ENCODE data around the gene FAM131C.
A peak's percentile ranks its signal among the peaks of the same experiment; 100 is the strongest.

FAM131C gene

DNA sequence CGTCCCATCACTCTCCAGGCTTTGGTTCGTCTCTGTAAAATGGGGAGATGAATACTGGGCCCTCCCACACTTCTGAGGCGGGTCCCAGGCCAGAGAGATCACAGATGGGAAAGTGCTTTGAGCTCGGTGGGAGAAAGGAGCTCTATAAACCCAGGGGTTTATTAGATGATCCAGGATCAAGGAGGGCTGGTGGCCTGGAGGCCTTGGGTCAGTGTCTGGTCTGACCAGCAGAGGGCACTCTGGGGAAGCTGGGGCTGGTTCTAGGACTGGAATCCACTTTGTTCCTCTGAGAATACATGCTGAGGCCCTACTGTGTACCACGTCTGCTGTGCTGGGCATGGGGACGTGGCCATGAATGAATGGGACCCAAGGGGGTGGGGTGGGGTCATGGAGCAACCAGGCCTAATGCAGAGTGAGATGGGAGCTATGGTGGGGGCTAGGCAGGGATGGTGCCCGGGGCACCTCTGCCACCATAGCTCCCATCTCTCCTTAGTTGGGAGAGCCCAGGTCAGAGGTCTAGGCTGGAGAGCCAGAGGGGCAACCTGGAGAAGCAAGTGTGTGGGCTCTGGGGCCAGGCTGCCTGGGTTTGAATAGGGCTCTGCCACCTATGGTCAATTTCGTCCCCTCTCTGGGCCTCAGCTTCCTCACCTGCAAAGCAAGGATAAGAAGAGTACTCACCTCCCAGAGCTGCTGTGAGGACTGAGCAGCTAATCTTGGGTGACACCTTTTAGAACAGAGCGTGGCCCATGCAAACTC lies 9.0 kb upstream of the FAM131C start:
- no peak overlapping the region for H3K9ac ChIP-seq (ENCODE audit: low read length)

GRCh38 chr1:16081636-16082035 lies 8.2 kb upstream of the FAM131C start:
- Histone ChIP-seq H3K4me3 (ENCODE audit: low read depth in 1 of 2, low read length in 2 of 2) (no peak overlapping the region), H3K27ac (ENCODE audit: low read depth, low read length) (no peak overlapping the region), H3K27me3 (ENCODE audit: control insufficient read depth in 1 of 2, insufficient read depth in 2 of 2, low read length in 2 of 2) (no peaks in the 10 kb centered on the region), H3K36me3 (ENCODE audit: insufficient read depth, low read length) (no peaks in the 10 kb centered on the region), H3K9me3 (ENCODE audit: low read length) (no peaks in the 10 kb centered on the region), H3K9ac (ENCODE audit: low read length) (no peak overlapping the region), H3K4me1 (ENCODE audit: insufficient read depth, low read length) (peaks cover 5% of the 10 kb centered on the region)

More for the DNA sequence above, 9.0 kb upstream of the FAM131C start:
- Histone ChIP-seq H3K4me3 (ENCODE audit: low read depth in 1 of 2, low read length in 2 of 2) (no peak overlapping the region), H3K36me3 (ENCODE audit: insufficient read depth, low read length) (no peaks in the 10 kb centered on the region), H3K4me1 (ENCODE audit: insufficient read depth, low read length) (peaks cover 5% of the 10 kb centered on the region), H3K27ac (ENCODE audit: low read depth, low read length) (no peak overlapping the region), H3K27me3 (ENCODE audit: control insufficient read depth in 1 of 2, insufficient read depth in 2 of 2, low read length in 2 of 2) (no peaks in the 10 kb centered on the region), H3K9me3 (ENCODE audit: low read length) (no peaks in the 10 kb centered on the region)

DNA sequence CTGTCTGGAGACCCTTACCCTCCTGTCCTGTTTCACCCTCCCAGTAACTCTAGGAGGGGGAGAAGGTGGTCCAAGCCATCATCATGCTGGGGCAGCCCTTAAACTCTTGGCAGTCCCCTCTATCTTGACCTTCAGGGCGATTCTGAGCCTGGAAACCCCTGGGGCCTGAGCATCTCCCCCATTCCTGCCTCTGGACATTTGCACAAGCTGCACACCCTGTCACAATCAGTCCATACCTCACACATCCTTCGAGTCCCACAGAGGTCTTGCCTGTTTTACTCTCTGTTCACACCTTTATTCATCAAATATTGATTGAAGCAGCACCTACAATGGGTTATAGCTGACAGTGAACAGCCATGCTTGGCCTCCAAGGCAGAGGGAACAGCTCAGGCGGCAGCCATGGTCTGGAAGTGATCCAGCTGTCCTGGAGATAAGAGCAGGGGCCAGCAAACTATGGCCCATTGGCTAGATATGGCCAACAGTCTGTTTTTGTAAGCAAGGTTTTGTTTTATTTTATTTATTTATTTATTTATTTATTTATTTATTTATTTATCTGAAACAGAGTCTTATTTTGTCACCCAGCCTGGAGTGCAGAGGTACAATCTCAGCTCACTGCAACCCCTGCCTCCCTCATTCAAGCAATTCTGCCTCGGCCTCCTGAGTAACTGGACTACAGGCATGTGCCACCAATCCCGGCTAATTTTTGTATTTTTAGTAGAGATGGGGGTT lies 7.1 kb upstream of the FAM131C start:
- Histone ChIP-seq H3K9me3 (ENCODE audit: low read length) (no peaks in the 10 kb centered on the region), H3K27me3 (ENCODE audit: control insufficient read depth in 1 of 2, insufficient read depth in 2 of 2, low read length in 2 of 2) (no peaks in the 10 kb centered on the region), H3K27ac (ENCODE audit: low read depth, low read length) (no peak overlapping the region), H3K9ac (ENCODE audit: low read length) (no peak overlapping the region), H3K36me3 (ENCODE audit: insufficient read depth, low read length) (no peaks in the 10 kb centered on the region), H3K4me1 (ENCODE audit: insufficient read depth, low read length) (peaks cover 7% of the 10 kb centered on the region), H3K4me3 (ENCODE audit: low read depth in 1 of 2, low read length in 2 of 2) (no peak overlapping the region)

DNA sequence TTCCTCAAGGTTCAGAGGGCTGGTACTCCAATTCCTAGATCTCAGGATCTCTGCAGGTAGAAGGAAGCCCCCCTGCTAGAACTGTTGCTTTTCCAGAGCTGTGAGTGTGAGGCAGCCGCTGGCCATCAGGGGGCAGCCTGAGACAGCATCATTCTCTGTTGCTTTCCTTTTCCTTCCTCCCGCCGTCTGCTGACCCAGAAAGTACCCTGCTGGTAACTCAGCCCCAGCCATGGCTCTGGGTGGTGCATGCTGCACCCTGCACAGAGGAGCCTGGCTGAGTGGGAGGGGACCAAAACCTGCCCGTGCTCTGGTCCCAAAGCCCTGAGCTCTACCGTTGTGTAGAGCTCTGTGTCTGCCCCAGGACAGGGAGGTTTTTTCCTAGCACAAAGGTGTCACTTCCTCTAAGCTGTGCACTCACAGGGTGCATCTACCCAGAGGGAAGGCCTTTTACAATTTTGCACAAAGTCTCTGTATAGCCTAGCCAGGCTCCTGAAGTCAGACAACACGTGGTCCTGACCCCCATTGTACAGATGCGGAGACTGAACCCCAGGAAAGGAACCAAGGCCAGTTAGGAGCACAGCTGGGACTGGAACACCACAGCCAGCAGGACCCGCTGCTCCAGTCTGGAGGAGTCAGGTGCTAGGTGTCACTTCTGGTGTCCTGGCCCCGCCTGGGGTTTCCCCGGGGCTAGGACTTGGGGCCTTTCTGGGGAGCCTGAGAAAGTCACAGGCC lies 5.6 kb upstream of the FAM131C start:
- Histone ChIP-seq H3K9ac (ENCODE audit: low read length) (no peak overlapping the region), H3K4me1 (ENCODE audit: insufficient read depth, low read length) (peaks cover 15% of the 10 kb centered on the region), H3K27ac (ENCODE audit: low read depth, low read length) (no peak overlapping the region), H3K27me3 (ENCODE audit: control insufficient read depth in 1 of 2, insufficient read depth in 2 of 2, low read length in 2 of 2) (no peaks in the 10 kb centered on the region), H3K36me3 (ENCODE audit: insufficient read depth, low read length) (no peaks in the 10 kb centered on the region), H3K9me3 (ENCODE audit: low read length) (no peaks in the 10 kb centered on the region), H3K4me3 (ENCODE audit: low read depth in 1 of 2, low read length in 2 of 2) (peak overlapping the region in 1 of 2 donors; percentile 22)

DNA sequence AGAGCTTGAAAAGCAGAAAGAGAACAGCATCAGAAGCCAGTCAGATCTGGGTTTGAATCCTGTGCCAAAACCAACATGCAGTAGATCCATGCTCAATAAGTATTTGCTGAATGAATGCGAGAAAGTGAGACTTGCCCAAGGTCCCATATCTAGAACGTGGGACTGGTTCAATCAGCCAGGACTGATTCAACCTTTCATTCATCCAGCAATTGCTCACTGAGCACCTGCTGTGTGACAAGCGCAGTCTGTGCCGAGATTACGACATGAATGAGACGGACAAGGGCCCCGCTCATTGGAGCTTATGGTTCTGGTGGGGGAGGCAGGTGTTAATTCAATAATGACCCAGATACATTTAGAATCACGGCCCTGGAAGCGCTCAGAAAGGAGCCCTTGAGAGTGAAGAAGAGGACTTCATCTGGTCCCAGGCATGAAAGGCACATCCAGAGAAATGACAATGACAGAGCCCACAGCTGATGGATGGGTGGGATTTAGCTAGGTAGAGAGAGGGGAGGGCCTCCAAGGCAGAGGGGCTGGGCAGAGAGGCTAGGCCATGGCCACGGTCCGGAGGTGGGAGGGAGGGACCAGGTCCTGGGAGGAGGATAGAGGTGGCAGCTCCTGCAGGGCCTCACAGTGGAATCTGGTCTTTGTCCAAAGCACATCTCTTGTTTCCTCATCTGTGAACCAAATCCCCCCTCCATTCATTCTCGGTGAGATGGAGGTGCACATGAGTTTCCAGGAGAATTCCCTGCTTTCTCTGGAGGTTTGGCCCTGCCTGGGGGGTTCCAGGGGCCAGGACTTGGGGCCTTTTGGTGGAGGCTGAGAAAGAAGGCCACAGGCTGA lies 4.2 kb upstream of the FAM131C start:
- H3K9me3 ChIP-seq (ENCODE audit: low read length): no peaks in the 10 kb centered on the region
- H3K27me3 ChIP-seq (ENCODE audit: control insufficient read depth in 1 of 2, insufficient read depth in 2 of 2, low read length in 2 of 2): no peaks in the 10 kb centered on the region
- H3K4me3 ChIP-seq (ENCODE audit: low read depth in 1 of 2, low read length in 2 of 2): no peak overlapping the region
- peaks cover 21% of the 10 kb centered on the region for H3K4me1 ChIP-seq (ENCODE audit: insufficient read depth, low read length)
- no peaks in the 10 kb centered on the region for H3K36me3 ChIP-seq (ENCODE audit: insufficient read depth, low read length)
- no peak overlapping the region for H3K9ac ChIP-seq (ENCODE audit: low read length)
- H3K27ac ChIP-seq (ENCODE audit: low read depth, low read length): no peak overlapping the region

GRCh38 chr1:16076865-16077238 lies 3.4 kb upstream of the FAM131C start:
- H3K27ac ChIP-seq (ENCODE audit: low read depth, low read length): no peak overlapping the region
- no peak overlapping the region for H3K9ac ChIP-seq (ENCODE audit: low read length)
- no peaks in the 10 kb centered on the region for H3K9me3 ChIP-seq (ENCODE audit: low read length)
- H3K4me1 ChIP-seq (ENCODE audit: insufficient read depth, low read length): peaks cover 21% of the 10 kb centered on the region
- no peaks in the 10 kb centered on the region for H3K36me3 ChIP-seq (ENCODE audit: insufficient read depth, low read length)
- H3K4me3 ChIP-seq (ENCODE audit: low read depth in 1 of 2, low read length in 2 of 2): no peak overlapping the region
- H3K27me3 ChIP-seq (ENCODE audit: control insufficient read depth in 1 of 2, insufficient read depth in 2 of 2, low read length in 2 of 2): no peaks in the 10 kb centered on the region

GRCh38 chr1:16076031-16076864 lies 2.8 kb upstream of the FAM131C start:
- H3K4me1 ChIP-seq (ENCODE audit: insufficient read depth, low read length): peaks cover 21% of the 10 kb centered on the region
- no peak overlapping the region for H3K27ac ChIP-seq (ENCODE audit: low read depth, low read length)
- H3K27me3 ChIP-seq (ENCODE audit: control insufficient read depth in 1 of 2, insufficient read depth in 2 of 2, low read length in 2 of 2): no peaks in the 10 kb centered on the region

GRCh38 chr1:16075337-16076030 lies 2.0 kb upstream of the FAM131C start:
- no peaks in the 10 kb centered on the region for H3K36me3 ChIP-seq (ENCODE audit: insufficient read depth, low read length)
- peaks cover 21% of the 10 kb centered on the region for H3K4me1 ChIP-seq (ENCODE audit: insufficient read depth, low read length)
- no peak overlapping the region for H3K9ac ChIP-seq (ENCODE audit: low read length)
- no peaks in the 10 kb centered on the region for H3K27me3 ChIP-seq (ENCODE audit: control insufficient read depth in 1 of 2, insufficient read depth in 2 of 2, low read length in 2 of 2)
- no peak overlapping the region for H3K27ac ChIP-seq (ENCODE audit: low read depth, low read length)
- no peaks in the 10 kb centered on the region for H3K9me3 ChIP-seq (ENCODE audit: low read length)
- no peak overlapping the region for H3K4me3 ChIP-seq (ENCODE audit: low read depth in 1 of 2, low read length in 2 of 2)

More at GRCh38 chr1:16076031-16076864, 2.8 kb upstream of the FAM131C start:
- no peak overlapping the region for H3K9ac ChIP-seq (ENCODE audit: low read length)
- H3K36me3 ChIP-seq (ENCODE audit: insufficient read depth, low read length): no peaks in the 10 kb centered on the region
- H3K9me3 ChIP-seq (ENCODE audit: low read length): no peaks in the 10 kb centered on the region
- no peak overlapping the region for H3K4me3 ChIP-seq (ENCODE audit: low read depth in 1 of 2, low read length in 2 of 2)

GRCh38 chr1:16074217-16074616 lies 766 bp upstream of the FAM131C start:
- Histone ChIP-seq H3K4me1 (ENCODE audit: insufficient read depth, low read length) (peaks cover 19% of the 10 kb centered on the region), H3K27me3 (ENCODE audit: control insufficient read depth in 1 of 2, insufficient read depth in 2 of 2, low read length in 2 of 2) (no peaks in the 10 kb centered on the region), H3K4me3 (ENCODE audit: low read depth in 1 of 2, low read length in 2 of 2) (no peak overlapping the region), H3K27ac (ENCODE audit: low read depth, low read length) (no peak overlapping the region), H3K36me3 (ENCODE audit: insufficient read depth, low read length) (no peaks in the 10 kb centered on the region), H3K9ac (ENCODE audit: low read length) (no peak overlapping the region), H3K9me3 (ENCODE audit: low read length) (no peaks in the 10 kb centered on the region)

Data from muscle layer of colon (tissue), 2 donors.